GM19372 (cell line): ENCODE results near the gene RNF115.
"Not testable (repeated sequence)": the region's sequence is repeated elsewhere in the genome, so short reads cannot be mapped to it uniquely, and the experiment has no call there.

Source experiments
- ATAC-seq: cut with Tn5 transposase; IDR thresholded peaks from one replicate; pipeline ENCODE4 v1.9.1; 2021; ENCODE audit warnings: mild to moderate bottlenecking, low read depth, moderate library complexity; ENCODE audit not compliant: unreplicated experiment

RNF115 gene

DNA sequence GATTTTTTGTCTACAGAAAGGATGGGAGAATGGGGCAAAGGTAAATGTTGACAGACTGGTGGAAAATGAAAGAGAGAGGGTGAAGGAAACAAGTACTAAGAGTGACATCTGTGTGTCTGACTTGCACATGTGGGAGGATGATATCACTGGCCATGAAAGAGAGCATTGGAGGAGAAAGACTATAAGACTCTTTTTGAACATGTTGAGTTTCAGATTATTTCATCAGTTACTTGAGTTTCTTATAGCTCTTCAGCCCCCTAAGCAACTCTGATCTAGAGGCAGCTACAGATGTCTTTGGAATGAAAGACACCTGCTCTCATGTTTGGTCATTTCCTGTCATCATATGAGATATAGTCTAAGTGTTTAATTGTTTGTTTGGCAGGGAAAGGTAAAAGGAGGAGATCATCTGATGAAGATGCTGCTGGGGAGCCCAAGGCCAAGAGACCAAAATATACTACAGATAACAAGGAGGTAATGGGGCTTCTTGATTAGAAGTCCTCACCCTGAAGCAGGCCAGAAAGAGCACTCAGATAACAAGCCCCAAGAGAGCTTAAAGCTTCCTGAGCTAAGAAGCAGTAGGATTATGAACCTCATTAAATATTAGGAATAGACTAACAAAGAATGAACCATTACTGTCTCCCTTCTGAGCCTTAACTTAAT, 4.6 kb upstream of the RNF115 start:
- ATAC-seq: no peak

DNA sequence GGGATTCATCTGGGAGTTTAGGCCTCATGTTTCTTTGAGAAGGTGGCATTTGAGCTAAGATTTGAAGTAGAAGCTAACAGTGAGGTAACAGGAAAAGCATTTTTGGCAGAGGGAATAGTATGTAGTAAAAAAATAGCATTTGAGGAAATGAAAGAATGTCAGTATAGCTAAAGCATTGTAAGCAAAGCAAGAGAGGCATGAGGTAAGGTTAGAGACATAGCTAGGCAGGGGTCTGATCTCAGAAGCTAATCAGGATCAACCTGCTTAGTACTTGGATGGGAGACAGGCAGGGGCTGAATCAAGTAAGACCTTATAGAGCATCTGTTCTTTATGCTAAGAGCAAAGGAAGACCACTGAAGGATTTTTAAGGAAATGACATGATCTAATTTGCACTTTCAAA, 4.1 kb upstream of the RNF115 start:
- ATAC-seq: no peak

DNA sequence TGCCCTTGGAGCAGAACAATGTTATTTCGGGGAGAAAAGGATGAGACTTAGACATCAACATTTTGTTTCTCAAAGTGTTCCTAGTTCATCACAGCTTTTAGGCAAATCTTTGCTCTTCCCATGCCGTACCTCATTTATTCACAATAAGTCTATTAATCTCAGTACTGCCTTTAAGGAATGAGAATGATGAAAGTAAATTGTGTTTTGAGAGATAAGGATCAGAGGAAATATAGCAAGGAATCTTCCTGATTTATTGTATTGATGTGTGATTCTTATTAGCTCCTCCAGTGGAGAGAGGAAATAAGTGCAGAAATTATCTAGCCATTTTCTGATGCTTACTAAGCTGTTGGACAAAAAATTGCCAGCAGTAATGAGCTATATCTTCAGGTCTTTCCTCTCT, 2.1 kb upstream of the RNF115 start:
- no peak for ATAC-seq

DNA sequence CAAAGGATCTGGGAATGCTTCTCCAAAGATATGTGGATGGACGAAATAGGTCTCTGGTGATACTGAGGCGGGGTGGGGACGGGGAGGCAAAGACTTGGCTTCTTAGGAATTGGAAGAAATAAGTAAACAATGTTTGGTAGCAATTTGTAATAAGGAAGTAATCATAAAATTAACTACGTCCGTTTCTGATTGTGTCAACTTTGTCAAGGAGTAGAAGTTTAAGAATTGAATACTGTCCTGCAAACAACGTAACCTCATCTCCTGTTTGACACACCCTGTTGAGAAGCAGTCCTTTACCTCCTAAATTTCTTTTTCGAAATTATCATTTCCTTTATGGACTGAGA, 576 bp upstream of the RNF115 start:
- ATAC-seq: no peak

DNA sequence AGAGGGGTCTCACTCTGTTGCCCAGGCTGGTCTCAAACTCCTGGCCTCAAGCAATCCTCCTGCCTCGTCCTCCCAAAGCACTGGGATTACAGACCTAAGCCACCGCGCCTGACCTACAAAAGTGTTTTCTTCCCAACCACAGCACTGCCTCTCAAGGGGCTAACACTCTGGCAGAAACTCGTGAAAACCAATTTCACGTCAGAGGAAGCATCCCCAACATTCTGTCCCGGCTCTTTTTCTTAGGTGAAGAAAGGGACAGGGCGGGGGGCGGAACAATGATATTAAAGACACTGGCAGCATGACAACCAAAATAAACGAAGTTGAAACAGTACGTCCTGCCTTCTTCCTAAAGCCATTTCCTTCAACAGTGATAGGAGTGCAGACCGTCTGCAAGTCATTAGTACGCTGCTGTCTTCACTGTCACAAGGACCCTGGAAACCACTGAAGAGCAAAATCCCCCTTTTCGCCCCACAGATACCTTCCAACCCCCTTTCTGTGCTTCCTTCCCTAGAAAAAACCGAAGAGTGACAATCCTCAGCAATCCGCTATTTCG, 1.0 kb downstream of the RNF115 start:
- not testable (repeated sequence) for ATAC-seq

DNA sequence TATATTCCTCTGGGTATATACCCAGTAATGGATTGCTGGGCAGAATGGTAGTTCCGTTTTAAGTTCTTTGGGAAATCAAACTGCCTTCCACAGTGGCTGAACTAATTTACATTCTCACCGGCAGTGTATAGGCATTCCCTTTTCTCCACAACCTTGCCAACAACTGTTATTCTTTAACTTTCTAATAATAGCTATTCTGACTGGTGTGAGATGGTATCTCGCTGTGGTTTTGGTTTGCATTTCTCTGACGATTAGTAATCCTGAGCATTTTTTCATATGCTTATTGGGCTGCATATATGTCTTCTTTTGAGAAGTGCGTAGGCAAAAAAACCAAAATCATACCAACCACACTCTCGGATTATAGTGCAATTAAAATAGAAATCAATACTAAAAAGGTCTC, 5.8 kb downstream of the RNF115 start:
- not testable (repeated sequence) for ATAC-seq

DNA sequence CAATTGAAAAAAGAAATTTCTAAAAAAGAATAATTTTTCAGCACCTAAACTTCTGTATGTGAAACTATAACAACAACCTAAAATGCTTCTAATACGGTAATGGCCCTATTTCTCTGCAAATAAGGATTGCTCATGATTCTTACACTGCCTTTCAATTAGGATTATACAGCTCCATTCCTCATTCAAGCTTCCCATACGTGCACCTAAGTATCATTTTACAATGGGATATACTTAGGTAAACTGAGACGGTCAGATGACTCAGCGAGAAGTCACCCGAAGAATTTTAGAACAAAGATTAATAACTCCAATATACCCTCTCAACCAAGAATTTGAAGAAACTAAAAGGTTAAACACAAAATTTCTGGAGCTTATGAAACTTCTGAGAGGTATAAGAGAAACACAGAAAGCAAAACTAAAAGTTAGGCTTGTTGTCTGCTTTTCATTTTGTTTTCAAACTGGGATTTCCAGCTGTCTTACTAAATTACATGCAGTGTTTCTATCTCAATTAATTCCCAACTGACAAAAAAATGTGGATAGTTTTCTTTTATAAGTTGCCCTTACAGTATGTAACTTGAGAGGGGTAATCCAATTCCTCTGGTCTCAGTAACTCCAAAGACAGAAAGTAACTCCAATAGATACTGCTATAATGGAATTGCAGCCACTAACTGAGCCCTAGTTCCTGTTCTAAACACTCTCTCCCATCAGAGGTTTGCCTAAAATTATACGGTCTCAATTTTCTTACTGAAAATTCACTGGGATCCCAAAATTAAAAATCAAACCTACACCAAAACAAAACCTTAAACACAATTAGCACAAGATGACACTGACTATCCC, 10.7 kb downstream of the RNF115 start:
- not testable (repeated sequence) for ATAC-seq

DNA sequence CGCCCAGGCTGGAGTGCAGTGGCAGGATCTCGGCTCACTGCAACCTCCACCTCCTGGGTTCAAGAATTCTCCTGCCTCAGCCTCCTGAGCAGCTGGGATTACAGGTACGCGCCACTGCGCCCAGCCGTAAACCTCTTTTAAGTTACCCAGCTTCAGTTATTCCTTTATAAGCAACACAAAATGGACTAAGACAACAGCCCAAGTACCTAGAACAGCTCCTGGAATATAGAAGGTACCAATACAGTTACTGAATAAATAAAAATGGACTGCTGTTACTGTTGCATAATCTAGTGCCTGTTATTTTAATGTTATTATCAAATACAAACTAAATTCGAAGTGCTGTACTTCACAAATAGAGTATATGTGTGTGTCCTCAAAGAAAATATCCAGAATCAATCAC, 17.1 kb downstream of the RNF115 start:
- no peak for ATAC-seq

DNA sequence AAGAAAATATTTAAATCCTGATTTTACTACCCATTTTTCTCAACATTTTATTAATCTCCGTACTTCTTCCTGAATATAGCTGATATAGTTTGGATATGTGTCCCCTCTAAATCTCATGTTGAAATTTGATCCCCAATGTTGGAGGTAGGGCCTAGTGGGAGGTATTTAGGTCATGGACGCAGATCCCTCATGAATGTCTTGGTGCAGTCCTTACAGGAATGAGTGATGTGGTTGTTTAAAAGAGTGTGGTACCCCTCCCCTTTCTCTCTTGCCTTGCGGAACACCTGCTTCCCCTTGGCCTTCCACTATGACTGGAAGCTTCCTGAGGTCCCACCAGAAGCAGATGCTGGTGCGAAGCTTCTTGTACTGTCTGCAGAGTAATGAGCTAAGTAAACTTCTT, 17.5 kb downstream of the RNF115 start:
- ATAC-seq: no peak

DNA sequence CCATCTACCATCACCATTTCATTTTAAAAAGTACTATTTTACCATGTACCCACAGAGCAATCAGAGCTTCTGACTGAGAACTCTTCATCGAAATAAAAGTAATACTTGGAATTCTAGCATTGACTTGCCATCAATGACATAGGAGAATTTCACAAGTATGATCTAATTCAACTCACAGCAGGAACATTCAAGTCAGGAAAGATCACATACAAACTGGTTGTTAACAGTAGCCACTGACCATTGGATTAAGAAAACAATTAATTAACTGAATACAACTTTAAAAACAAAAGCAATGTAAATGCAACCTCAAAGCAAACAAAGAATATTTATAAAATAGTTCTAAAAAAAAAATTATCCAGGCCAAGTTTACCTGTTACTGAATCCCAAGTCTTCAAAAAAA, 18.8 kb downstream of the RNF115 start:
- no peak for ATAC-seq

DNA sequence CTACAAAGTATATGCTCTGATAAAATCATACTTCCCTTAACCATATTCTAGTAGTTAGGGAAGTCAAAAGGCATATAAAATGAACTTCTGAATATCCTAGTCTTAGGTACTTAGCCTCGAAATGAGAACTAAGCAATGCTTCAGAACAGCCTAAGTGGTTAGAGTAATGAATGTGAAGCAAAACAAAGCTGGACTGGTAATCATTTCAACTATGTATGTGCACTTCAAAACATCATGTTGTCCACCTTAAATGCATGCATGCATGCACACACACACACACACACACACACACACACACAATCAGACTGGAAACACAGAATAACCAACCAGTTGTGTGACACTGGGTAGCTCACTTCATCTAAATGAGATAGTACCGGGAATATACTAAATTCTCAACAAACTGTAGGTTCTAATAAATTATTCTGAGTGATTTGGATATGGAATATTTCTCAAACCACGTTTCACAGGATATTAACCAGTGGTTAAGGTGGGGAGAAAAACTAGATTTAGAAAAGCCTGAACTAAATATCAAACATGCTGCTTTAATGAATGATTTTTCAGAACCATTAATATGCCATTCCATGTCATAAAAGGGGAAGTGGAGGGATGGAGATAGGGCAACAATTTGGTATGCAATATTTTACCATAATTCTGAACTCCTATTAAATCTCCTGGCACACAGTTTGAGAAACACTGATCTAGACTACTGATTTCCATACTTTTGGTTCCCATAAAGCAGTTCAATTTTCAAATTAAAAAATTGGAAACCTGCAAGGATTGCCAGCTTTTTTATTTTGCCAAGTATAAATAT, 19.5 kb downstream of the RNF115 start:
- no peak for ATAC-seq

DNA sequence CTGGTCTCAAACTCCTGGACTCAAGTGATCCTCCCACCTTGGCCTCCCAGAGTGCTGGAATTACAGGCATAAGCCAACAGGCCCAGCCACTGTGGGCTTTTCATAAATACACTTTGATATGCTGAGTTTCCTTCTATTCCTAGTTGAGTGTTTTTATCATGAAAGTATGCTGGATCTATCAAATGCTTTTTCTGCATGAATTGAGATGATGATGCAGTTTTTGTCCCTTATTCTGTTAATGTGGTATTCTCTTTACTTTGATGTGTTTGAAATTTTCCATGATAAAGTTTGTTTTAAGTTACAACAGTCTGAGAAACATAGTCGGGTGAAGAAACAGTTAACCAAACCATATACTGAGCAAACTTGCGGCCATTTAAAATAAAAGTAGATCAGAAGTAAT, 24.1 kb downstream of the RNF115 start:
- ATAC-seq: no peak

DNA sequence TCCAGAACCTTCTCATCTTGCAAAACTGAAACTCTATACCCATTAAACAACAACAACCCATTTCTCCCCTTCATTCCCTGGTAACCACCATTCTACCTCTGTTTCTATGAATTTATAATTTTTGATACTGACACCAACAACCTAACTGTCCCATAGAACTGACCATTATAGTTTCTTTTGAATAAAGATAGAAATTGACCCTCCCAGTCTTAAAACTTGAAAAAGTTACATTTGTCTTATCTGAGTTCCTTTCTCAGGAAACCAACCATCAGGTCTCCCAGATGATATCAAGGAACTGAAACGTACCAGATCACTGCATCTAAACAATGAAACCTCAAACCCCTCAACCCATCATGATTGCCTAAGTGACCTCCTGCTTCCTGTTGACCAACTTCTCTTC, 27.1 kb downstream of the RNF115 start:
- no peak for ATAC-seq

DNA sequence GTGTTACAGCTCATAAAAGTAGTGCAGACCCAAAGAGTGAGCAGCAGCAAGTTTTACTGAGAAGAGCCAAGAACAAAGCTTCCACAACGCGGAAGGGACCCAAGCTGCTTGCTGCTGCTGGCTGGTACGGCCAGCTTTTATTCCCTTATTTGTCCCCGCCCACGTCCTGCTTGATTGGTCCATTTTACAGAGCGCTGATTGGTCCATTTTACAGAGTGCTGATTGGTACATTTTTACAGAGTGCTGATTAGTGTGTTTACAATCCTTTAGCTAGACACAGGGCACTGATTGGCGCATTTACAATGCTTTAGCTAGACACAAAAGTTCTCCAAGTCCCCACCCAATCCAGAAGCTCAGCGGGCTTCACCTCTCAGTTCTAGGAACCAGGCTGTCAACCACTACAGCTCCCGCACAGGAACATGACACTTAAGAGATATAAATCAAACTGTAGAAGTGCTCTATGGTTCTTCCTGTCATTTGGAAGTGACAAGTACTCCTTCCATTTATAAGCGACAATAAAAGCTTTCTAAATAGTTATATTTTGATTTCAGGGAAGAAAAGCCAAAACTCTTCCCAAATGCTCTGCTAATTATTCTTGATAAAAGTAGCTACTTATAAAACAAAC, 28.5 kb downstream of the RNF115 start:
- no peak for ATAC-seq

DNA sequence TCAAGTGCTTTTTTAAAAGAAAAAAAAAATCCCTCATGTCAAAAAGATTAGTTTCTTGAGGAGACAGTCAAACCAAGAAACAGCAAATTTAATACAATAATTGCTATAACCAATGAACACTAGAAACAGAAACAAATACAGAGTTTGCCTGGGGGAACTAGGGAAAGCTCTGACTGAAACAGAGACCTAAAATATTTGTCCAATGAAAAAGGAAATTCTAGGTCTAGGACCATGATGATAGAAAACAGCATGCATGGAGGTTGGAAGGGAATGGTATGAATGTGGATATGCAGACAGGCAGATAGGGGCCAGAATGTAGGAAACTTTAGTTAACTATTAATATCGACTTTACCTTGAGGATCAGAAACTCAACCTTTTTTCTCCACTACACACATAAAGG, 31.4 kb downstream of the RNF115 start:
- no peak for ATAC-seq

DNA sequence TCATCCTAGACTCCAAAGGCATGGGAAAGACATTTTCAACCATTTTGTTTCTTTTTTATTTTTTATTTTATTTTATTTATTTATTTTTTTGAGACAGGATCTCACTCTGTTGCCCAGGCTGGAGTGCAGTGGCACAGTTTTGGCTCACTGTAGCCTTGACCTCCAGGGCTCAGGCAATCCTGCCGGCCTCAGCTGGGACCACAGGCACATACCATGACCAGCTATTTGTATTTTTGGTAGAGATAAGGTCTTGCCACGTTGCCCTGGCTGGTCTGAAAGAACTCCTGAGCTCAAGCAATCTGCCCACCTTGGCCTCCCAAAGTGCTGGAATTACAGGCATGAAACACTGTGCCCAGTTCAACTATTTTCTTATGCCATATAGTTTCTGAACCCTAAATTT, 32.0 kb downstream of the RNF115 start:
- not testable (repeated sequence) for ATAC-seq

DNA sequence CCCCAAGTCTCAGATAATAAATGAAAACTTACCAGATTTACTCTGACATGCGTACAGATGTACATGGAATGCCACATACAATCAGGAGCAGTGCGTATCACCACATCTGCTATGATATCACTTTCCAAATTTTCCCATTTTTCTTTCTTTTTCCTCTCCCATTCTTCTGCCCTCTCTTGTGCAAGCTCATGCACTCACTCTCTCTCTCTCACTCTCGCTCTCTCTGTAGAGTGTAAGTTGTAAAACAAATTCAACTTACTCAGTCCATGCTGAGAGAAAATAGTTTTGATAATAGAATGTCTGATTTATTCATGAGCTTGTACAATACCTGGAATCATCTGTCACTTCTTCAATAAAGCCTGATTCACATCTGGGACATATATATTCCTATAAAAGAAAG, 35.3 kb downstream of the RNF115 start:
- no peak for ATAC-seq

DNA sequence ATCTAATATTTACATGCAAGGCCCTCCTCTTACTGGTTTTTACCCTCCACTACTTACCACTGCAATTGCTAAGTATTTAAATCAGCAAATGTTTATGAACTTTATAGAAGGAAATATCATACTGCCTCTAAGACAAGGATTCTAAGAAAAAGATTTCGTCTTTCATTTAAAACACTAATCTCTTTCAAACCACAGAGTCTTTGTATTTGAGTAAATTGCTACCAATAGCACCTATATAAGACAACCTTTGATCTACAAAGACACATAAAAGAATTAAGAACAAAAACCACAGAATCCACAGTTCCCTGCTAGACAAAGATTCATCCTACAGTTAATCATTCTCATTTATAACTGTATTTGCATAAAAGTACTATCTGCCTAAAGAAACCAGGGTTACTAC, 37.6 kb downstream of the RNF115 start:
- no peak for ATAC-seq

DNA sequence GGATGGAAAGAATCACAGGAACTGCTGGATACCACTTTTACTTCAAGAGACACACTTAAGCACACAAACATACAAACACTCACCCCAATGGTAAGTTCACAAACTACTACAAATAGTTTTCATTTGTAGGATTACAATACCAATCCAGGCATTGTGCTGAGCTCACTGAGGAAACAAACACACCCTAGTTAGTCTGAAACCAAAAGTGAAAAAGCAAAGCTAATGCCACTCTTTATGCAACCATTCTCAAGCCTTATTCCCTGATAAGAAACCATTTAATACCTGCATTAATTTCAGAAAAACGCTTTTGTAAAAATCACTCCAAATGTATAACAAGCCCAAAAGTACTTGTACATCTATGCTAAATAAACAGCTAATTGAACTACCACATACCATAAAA, 38.3 kb downstream of the RNF115 start:
- no peak for ATAC-seq

DNA sequence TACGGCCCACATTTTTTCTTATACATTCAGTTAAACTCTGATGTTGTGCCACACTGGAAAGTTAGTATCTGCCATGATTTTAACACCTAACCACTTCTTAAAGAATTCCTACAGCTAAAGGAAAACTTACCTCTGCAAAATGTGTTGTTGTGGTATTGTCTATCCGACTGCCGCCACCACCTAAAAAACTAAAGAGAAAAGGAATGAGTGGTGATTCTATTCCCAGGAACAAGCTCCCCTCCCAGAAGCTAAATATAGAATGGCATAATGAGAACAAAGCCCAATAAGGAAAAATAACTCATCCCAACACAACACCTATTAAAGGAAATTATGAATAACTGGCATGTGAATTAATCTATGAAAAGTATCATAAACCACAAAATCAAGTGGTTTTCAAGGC, 39.5 kb downstream of the RNF115 start:
- ATAC-seq: no peak
